B cell (primary cell): ENCODE results near the gene VWA5B2.

ENCODE experiments used
- EZH2 ChIP-seq: IDR thresholded peaks from 2 replicates; pipeline ENCODE4 v1.6.1; 2012; ENCODE audit warnings: borderline replicate concordance, low read depth, mild to moderate bottlenecking, moderate library complexity, low read length; ENCODE audit not compliant: insufficient read depth, poor library complexity, severe bottlenecking
- TF ChIP-seq, protein P1 (sequence below): fragments of 200-600 bp; IDR thresholded peaks from one replicate; pipeline ENCODE4 v1.8.0; 2022; ENCODE audit warnings: antibody characterized with exemption, mild to moderate bottlenecking

DNA sequence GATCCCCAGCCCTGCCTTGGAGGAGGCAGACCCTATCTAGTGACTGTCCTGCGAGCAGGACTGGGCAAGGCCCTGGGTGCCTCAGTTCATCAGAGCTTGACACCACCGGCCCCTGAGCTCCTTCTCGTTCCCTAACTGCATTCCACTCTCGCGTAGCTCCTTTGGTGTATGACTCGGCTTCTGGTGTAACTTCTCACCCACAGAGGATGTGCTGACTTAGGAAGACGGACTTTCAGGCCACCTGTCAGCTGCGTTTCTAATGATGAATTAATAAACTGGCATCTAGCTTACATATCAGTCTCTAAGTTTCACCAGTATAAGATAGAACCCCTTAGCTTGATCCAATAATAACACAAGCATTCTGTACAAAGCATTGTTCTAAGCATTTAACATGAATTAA lies 25.9 kb upstream of the VWA5B2 start:
- TF ChIP-seq, protein P1, sequence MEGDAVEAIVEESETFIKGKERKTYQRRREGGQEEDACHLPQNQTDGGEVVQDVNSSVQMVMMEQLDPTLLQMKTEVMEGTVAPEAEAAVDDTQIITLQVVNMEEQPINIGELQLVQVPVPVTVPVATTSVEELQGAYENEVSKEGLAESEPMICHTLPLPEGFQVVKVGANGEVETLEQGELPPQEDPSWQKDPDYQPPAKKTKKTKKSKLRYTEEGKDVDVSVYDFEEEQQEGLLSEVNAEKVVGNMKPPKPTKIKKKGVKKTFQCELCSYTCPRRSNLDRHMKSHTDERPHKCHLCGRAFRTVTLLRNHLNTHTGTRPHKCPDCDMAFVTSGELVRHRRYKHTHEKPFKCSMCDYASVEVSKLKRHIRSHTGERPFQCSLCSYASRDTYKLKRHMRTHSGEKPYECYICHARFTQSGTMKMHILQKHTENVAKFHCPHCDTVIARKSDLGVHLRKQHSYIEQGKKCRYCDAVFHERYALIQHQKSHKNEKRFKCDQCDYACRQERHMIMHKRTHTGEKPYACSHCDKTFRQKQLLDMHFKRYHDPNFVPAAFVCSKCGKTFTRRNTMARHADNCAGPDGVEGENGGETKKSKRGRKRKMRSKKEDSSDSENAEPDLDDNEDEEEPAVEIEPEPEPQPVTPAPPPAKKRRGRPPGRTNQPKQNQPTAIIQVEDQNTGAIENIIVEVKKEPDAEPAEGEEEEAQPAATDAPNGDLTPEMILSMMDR = no peak
- no peak for TF ChIP-seq EZH2
